Central memory CD8-positive, alpha-beta T cell (primary cell): Measurements from ENCODE around the gene COL24A1.
"Not testable (repeated sequence)": the region's sequence is repeated elsewhere in the genome, so short reads cannot be mapped to it uniquely, and the experiment has no call there.

Experiments used
- ATAC-seq: fragments of 150-1000 bp; cut with Tn5 transposase; replicated peaks from 2 replicates; pipeline ENCODE4 v1.10.0; 2022; ENCODE audit warnings: mild to moderate bottlenecking, moderate FRiP score, moderate number of reproducible peaks; ENCODE audit not compliant: poor library complexity, severe bottlenecking; ENCODE audit errors: extremely low read depth
- DNase-seq, 2 donors: peaks; one replicate each; pipeline ENCODE4 v3.0.0; 2021; ENCODE audit warnings: low spot score in 2 of 2
- H3K27ac Mint-ChIP-seq: one replicate; pipeline ENCODE4 v1.8.0; 2022; ENCODE audit warnings: low read depth, mild to moderate bottlenecking, moderate library complexity, mixed read lengths
- H3K27me3 Mint-ChIP-seq: one replicate; pipeline ENCODE4 v1.8.0; 2022; ENCODE audit warnings: mixed read lengths
- H3K36me3 Mint-ChIP-seq: one replicate; pipeline ENCODE4 v1.8.0; 2022; ENCODE audit warnings: mild to moderate bottlenecking, moderate library complexity, mixed read lengths; ENCODE audit not compliant: insufficient read depth
- H3K4me1 Mint-ChIP-seq: one replicate; pipeline ENCODE4 v1.8.0; 2022; ENCODE audit warnings: mixed read lengths
- H3K4me3 Mint-ChIP-seq: one replicate; pipeline ENCODE4 v1.8.0; 2022; ENCODE audit warnings: mild to moderate bottlenecking, moderate library complexity, mixed read lengths
- H3K9me3 Mint-ChIP-seq: one replicate; pipeline ENCODE4 v1.8.0; 2022; ENCODE audit warnings: mixed read lengths

Gene COL24A1

GRCh38 chr1:85884372-85885035 lies 272.1 kb downstream of the COL24A1 start:
- Mint-ChIP-seq H3K4me1 (no peaks in the 10 kb centered on the region), H3K27ac (no peak overlapping the region), H3K4me3 (no peak overlapping the region), H3K27me3 (no peaks in the 10 kb centered on the region), H3K36me3 (no peaks in the 10 kb centered on the region), H3K9me3 (peaks cover 5% of the 10 kb centered on the region)
- ATAC-seq (no peak), DNase-seq (no peak)

GRCh38 chr1:85867189-85867588 lies 289.4 kb downstream of the COL24A1 start:
- DNase-seq, result no peak
- H3K4me1 Mint-ChIP-seq, result no peaks in the 10 kb centered on the region
- H3K9me3 Mint-ChIP-seq, result peaks cover 5% of the 10 kb centered on the region
- no peaks in the 10 kb centered on the region for H3K27me3 Mint-ChIP-seq
- no peak overlapping the region for H3K4me3 Mint-ChIP-seq
- ATAC-seq, result no peak
- H3K36me3 Mint-ChIP-seq, result peaks cover 3% of the 10 kb centered on the region
- no peak overlapping the region for H3K27ac Mint-ChIP-seq

GRCh38 chr1:85865213-85865612 lies 291.4 kb downstream of the COL24A1 start:
- H3K4me1 Mint-ChIP-seq, result no peaks in the 10 kb centered on the region
- DNase-seq, result no peak
- no peak overlapping the region for H3K4me3 Mint-ChIP-seq
- no peaks in the 10 kb centered on the region for H3K36me3 Mint-ChIP-seq
- no peak for ATAC-seq
- H3K27ac Mint-ChIP-seq, result no peak overlapping the region
- no peaks in the 10 kb centered on the region for H3K27me3 Mint-ChIP-seq
- H3K9me3 Mint-ChIP-seq, result peaks cover 6% of the 10 kb centered on the region

GRCh38 chr1:85864727-85865126 lies 291.8 kb downstream of the COL24A1 start:
- Mint-ChIP-seq H3K27ac (no peak overlapping the region), H3K36me3 (no peaks in the 10 kb centered on the region), H3K27me3 (no peaks in the 10 kb centered on the region), H3K4me1 (no peaks in the 10 kb centered on the region), H3K4me3 (no peak overlapping the region), H3K9me3 (peaks cover 6% of the 10 kb centered on the region)
- DNase-seq (no peak), ATAC-seq (no peak)

- not testable (repeated sequence) for ATAC-seq, H3K4me1 Mint-ChIP-seq, H3K27ac Mint-ChIP-seq, H3K4me3 Mint-ChIP-seq, H3K27me3 Mint-ChIP-seq, DNase-seq, H3K9me3 Mint-ChIP-seq, H3K36me3 Mint-ChIP-seq
Measured at GRCh38 chr1:85863639-85864038, 292.9 kb downstream of the COL24A1 start.

GRCh38 chr1:85862456-85862855 lies 294.1 kb downstream of the COL24A1 start:
- Mint-ChIP-seq H3K9me3 (peaks cover 10% of the 10 kb centered on the region), H3K27ac (no peak overlapping the region), H3K27me3 (no peaks in the 10 kb centered on the region), H3K36me3 (no peaks in the 10 kb centered on the region), H3K4me3 (no peak overlapping the region), H3K4me1 (no peaks in the 10 kb centered on the region)
- ATAC-seq, result no peak
- no peak for DNase-seq

- H3K9me3 Mint-ChIP-seq, result peaks cover 16% of the 10 kb centered on the region
- H3K27ac Mint-ChIP-seq, result no peak overlapping the region
- H3K27me3 Mint-ChIP-seq, result peaks cover 12% of the 10 kb centered on the region
- no peaks in the 10 kb centered on the region for H3K4me1 Mint-ChIP-seq
- ATAC-seq (no peak), DNase-seq (no peak)
- H3K4me3 Mint-ChIP-seq, result no peak overlapping the region
- no peaks in the 10 kb centered on the region for H3K36me3 Mint-ChIP-seq
Measured at GRCh38 chr1:85857991-85858390, 298.6 kb downstream of the COL24A1 start.

GRCh38 chr1:85850238-85850637 lies 306.3 kb downstream of the COL24A1 start:
- Mint-ChIP-seq H3K4me1 (no peaks in the 10 kb centered on the region), H3K27ac (no peak overlapping the region), H3K36me3 (no peaks in the 10 kb centered on the region), H3K9me3 (no peaks in the 10 kb centered on the region), H3K4me3 (no peak overlapping the region), H3K27me3 (no peaks in the 10 kb centered on the region)
- no peak for ATAC-seq
- DNase-seq, result no peak

- DNase-seq (no peak), ATAC-seq (no peak)
- H3K27ac Mint-ChIP-seq, result no peak overlapping the region
- no peaks in the 10 kb centered on the region for H3K4me1 Mint-ChIP-seq
- H3K27me3 Mint-ChIP-seq, result no peaks in the 10 kb centered on the region
- no peaks in the 10 kb centered on the region for H3K36me3 Mint-ChIP-seq
- H3K4me3 Mint-ChIP-seq, result no peak overlapping the region
- no peaks in the 10 kb centered on the region for H3K9me3 Mint-ChIP-seq
Measured at GRCh38 chr1:85849660-85850059, 306.9 kb downstream of the COL24A1 start.

- H3K9me3 Mint-ChIP-seq, result no peaks in the 10 kb centered on the region
- H3K4me3 Mint-ChIP-seq, result no peak overlapping the region
- H3K4me1 Mint-ChIP-seq, result no peaks in the 10 kb centered on the region
- H3K36me3 Mint-ChIP-seq, result no peaks in the 10 kb centered on the region
- no peak for DNase-seq
- no peaks in the 10 kb centered on the region for H3K27me3 Mint-ChIP-seq
- no peak for ATAC-seq
- no peak overlapping the region for H3K27ac Mint-ChIP-seq
Measured at GRCh38 chr1:85847356-85847755, 309.2 kb downstream of the COL24A1 start.

DNA sequence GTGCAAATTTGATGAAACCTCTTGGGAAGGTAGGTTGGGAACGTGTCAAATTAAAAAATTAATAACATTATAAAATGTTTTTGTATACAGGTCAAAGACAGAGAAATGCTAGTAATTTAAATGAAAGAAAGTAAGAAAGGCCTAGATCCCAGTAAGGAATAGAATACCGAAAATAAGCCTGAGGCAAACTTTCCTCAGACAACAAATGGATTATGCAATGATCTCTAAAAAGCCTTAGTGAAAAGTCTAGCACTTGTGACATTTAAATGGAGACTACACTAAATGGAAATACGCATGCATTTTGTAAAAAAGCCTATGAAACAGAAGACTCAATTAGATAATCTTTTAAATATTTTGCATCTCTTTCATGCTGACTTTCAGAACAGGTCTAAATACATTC lies 309.9 kb downstream of the COL24A1 start:
- Mint-ChIP-seq H3K9me3 (no peaks in the 10 kb centered on the region), H3K36me3 (no peaks in the 10 kb centered on the region), H3K4me3 (no peak overlapping the region), H3K27ac (no peak overlapping the region), H3K27me3 (no peaks in the 10 kb centered on the region), H3K4me1 (no peaks in the 10 kb centered on the region)
- no peak for ATAC-seq
- no peak for DNase-seq

DNA sequence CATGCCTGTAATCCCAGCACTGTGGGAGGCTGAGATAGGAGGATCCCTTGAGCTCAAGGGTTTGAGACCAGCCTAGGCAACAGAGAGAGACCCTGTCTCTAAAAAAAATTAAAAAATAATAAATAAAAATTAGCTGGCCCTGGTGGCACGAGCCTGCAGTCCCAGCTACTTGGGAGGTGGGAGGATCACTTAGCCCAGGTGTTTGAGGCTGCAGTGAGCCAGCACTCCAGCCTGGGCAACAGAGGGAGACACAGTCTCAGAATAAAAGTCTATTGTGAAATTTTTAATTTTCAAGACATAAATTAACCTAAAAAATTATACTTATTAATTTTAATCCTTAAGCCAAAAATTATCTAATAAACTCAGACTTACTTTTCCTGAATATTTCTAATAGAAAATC lies 317.1 kb downstream of the COL24A1 start:
- H3K27ac Mint-ChIP-seq, result no peak overlapping the region
- no peaks in the 10 kb centered on the region for H3K27me3 Mint-ChIP-seq
- H3K36me3 Mint-ChIP-seq, result no peaks in the 10 kb centered on the region
- H3K4me3 Mint-ChIP-seq, result no peak overlapping the region
- H3K4me1 Mint-ChIP-seq, result no peaks in the 10 kb centered on the region
- no peaks in the 10 kb centered on the region for H3K9me3 Mint-ChIP-seq
- ATAC-seq (no peak), DNase-seq (no peak)

DNA sequence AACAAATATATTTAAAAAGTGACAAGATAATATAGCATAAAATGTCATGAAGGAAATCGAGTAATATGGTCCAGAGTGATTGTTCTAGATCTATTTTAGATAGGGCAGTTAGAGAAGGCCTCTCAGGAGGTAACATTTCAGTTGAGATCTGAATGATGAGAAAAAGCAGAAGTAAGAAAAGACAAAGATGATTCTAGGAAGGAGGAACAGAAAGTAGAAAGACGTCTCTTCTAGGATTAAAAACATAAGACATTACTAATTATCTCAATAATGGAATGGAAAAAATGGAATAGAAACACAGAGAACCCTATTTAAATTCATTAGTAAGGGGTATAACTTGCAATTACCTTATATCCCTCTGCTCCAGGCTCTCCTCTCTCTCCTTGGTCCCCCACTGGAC lies 318.3 kb downstream of the COL24A1 start:
- ATAC-seq (no peak), DNase-seq (no peak)
- H3K9me3 Mint-ChIP-seq, result no peaks in the 10 kb centered on the region
- H3K27me3 Mint-ChIP-seq, result no peaks in the 10 kb centered on the region
- no peak overlapping the region for H3K27ac Mint-ChIP-seq
- H3K4me3 Mint-ChIP-seq, result no peak overlapping the region
- H3K4me1 Mint-ChIP-seq, result no peaks in the 10 kb centered on the region
- H3K36me3 Mint-ChIP-seq, result no peaks in the 10 kb centered on the region

DNA sequence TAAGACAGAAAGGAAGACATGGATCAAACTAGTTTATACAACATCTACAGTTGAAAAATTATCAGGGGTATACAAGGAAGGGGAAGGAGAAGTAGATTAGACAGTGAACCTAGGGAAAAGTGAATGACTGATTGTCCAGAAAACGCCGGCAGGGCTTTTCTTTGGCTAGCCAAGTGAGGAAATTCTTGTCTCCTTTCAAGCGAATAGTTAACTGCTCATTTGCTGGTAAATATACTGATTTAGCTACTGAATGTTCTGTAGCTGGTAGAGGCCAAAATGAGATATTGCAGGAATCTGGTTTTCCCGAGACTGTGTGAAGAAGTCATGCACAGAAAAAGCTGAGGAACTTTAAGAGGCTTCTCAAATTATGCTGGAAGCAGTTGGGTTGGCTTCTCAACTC lies 319.8 kb downstream of the COL24A1 start:
- no peaks in the 10 kb centered on the region for H3K9me3 Mint-ChIP-seq
- H3K36me3 Mint-ChIP-seq, result no peaks in the 10 kb centered on the region
- ATAC-seq (no peak), DNase-seq (no peak)
- H3K27me3 Mint-ChIP-seq, result no peaks in the 10 kb centered on the region
- no peak overlapping the region for H3K27ac Mint-ChIP-seq
- H3K4me1 Mint-ChIP-seq, result no peaks in the 10 kb centered on the region
- H3K4me3 Mint-ChIP-seq, result no peak overlapping the region
